DOHH2 (cell line): ENCODE data around the gene CHML.

Experiments used
- H3F3A ChIP-seq: fragments of 200-600 bp; sonication (generic), shearing (Covaris generic); 2 replicates; pipeline ENCODE4 v1.6.0; 2016; ENCODE audit warnings: antibody characterized with exemption, mild to moderate bottlenecking; ENCODE audit not compliant: control insufficient read depth, insufficient read depth
- H3K27ac ChIP-seq: fragments of 200-600 bp; sonication (generic); 2 replicates; pipeline ENCODE4 v1.5.1; 2014; ENCODE audit warnings: low read depth, mild to moderate bottlenecking, low read length, moderate library complexity
- H3K27me3 ChIP-seq: fragments of 200-600 bp; sonication (generic); 2 replicates; pipeline ENCODE4 v1.6.1; 2014; ENCODE audit warnings: mild to moderate bottlenecking, low read length, mixed read lengths; ENCODE audit not compliant: control insufficient read depth
- H3K36me3 ChIP-seq: fragments of 200-600 bp; sonication (generic); 2 replicates; pipeline ENCODE4 v1.6.1; 2014; ENCODE audit warnings: mild to moderate bottlenecking, low read length, moderate library complexity, mixed read lengths; ENCODE audit not compliant: control insufficient read depth
- H3K4me1 ChIP-seq: fragments of 200-600 bp; sonication (generic); 2 replicates; pipeline ENCODE4 v1.6.1; 2014; ENCODE audit warnings: mild to moderate bottlenecking, low read length, mixed read lengths; ENCODE audit not compliant: control insufficient read depth
- H3K4me2 ChIP-seq: fragments of 200-600 bp; sonication (generic); 2 replicates; pipeline ENCODE4 v1.6.0; 2014; ENCODE audit warnings: mild to moderate bottlenecking, low read length, moderate library complexity
- H3K4me3 ChIP-seq: fragments of 200-600 bp; sonication (generic); 2 replicates; pipeline ENCODE4 v1.5.1; 2014; ENCODE audit warnings: mild to moderate bottlenecking, low read length, mixed read lengths
- H3K79me2 ChIP-seq: fragments of 200-600 bp; sonication (generic); 2 replicates; pipeline ENCODE4 v1.6.1; 2014; ENCODE audit warnings: mild to moderate bottlenecking, low read length, mixed read lengths; ENCODE audit not compliant: control insufficient read depth
- H3K9me2 ChIP-seq: fragments of 200-600 bp; sonication (generic); replicated peaks from 2 replicates; pipeline ENCODE4 v1.6.1; 2014; ENCODE audit warnings: mild to moderate bottlenecking, low read length, mixed read lengths; ENCODE audit not compliant: control insufficient read depth
- H3K9me3 ChIP-seq: fragments of 200-600 bp; sonication (generic); 2 replicates; pipeline ENCODE4 v1.6.1; 2014; ENCODE audit warnings: antibody characterized with exemption, low read length, mixed read lengths; ENCODE audit not compliant: control insufficient read depth, insufficient read depth
- H4K20me1 ChIP-seq: fragments of 200-600 bp; sonication (generic); 2 replicates; pipeline ENCODE4 v1.6.0; 2014; ENCODE audit warnings: low read depth, mild to moderate bottlenecking, antibody characterized with exemption, low read length, moderate library complexity; ENCODE audit not compliant: control insufficient read depth, insufficient read depth
- EZH2phosphoT487 ChIP-seq: fragments of 200-600 bp; sonication (generic); IDR thresholded peaks from 2 replicates; pipeline ENCODE4 v1.6.1; 2017; ENCODE audit warnings: borderline replicate concordance, mild to moderate bottlenecking, antibody characterized with exemption, low read length, moderate library complexity, mixed read lengths
- TF ChIP-seq, protein P1 (sequence below): fragments of 200-600 bp; sonication (generic); IDR thresholded peaks from one replicate; pipeline ENCODE4 v1.5.1; 2014; ENCODE audit warnings: antibody characterized with exemption, mild to moderate bottlenecking, low read depth, low read length; ENCODE audit not compliant: poor library complexity, severe bottlenecking

Gene CHML

GRCh38 chr1:241678536-241678935, 38.4 kb upstream of the CHML start:
- H3K4me1 ChIP-seq = peaks cover 4% of the 10 kb centered on the region; the same call in 1 of the 2 replicates
- H3K4me2 ChIP-seq = no peak overlapping the region
- no peak overlapping the region for H3K4me3 ChIP-seq
- no peaks in the 10 kb centered on the region for H3K9me3 ChIP-seq
- no peaks in the 10 kb centered on the region for H3F3A ChIP-seq
- H4K20me1 ChIP-seq = no peaks in the 10 kb centered on the region
- no peak for TF ChIP-seq EZH2phosphoT487
- TF ChIP-seq, protein P1, sequence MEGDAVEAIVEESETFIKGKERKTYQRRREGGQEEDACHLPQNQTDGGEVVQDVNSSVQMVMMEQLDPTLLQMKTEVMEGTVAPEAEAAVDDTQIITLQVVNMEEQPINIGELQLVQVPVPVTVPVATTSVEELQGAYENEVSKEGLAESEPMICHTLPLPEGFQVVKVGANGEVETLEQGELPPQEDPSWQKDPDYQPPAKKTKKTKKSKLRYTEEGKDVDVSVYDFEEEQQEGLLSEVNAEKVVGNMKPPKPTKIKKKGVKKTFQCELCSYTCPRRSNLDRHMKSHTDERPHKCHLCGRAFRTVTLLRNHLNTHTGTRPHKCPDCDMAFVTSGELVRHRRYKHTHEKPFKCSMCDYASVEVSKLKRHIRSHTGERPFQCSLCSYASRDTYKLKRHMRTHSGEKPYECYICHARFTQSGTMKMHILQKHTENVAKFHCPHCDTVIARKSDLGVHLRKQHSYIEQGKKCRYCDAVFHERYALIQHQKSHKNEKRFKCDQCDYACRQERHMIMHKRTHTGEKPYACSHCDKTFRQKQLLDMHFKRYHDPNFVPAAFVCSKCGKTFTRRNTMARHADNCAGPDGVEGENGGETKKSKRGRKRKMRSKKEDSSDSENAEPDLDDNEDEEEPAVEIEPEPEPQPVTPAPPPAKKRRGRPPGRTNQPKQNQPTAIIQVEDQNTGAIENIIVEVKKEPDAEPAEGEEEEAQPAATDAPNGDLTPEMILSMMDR = no peak
- H3K27me3 ChIP-seq = peaks cover 16% of the 10 kb centered on the region
- H3K9me2 ChIP-seq = no peaks in the 10 kb centered on the region
- H3K79me2 ChIP-seq = no peaks in the 10 kb centered on the region
- no peaks in the 10 kb centered on the region for H3K36me3 ChIP-seq
- H3K27ac ChIP-seq = no peak overlapping the region

- no peak overlapping the region for H3K4me3 ChIP-seq
- H3K27ac ChIP-seq = no peak overlapping the region
- H4K20me1 ChIP-seq = no peaks in the 10 kb centered on the region
- no peaks in the 10 kb centered on the region for H3K79me2 ChIP-seq
- H3K36me3 ChIP-seq = no peaks in the 10 kb centered on the region
- TF ChIP-seq, protein P1 = no peak
- no peak for TF ChIP-seq EZH2phosphoT487
- H3K27me3 ChIP-seq = peaks cover 16% of the 10 kb centered on the region
- H3K4me2 ChIP-seq = no peak overlapping the region
- no peaks in the 10 kb centered on the region for H3K9me2 ChIP-seq
- no peaks in the 10 kb centered on the region for H3K9me3 ChIP-seq
- no peaks in the 10 kb centered on the region for H3F3A ChIP-seq
- H3K4me1 ChIP-seq = peaks cover 4% of the 10 kb centered on the region; the same call in 1 of the 2 replicates
Measured at GRCh38 chr1:241677201-241677600, 37.0 kb upstream of the CHML start.

DNA sequence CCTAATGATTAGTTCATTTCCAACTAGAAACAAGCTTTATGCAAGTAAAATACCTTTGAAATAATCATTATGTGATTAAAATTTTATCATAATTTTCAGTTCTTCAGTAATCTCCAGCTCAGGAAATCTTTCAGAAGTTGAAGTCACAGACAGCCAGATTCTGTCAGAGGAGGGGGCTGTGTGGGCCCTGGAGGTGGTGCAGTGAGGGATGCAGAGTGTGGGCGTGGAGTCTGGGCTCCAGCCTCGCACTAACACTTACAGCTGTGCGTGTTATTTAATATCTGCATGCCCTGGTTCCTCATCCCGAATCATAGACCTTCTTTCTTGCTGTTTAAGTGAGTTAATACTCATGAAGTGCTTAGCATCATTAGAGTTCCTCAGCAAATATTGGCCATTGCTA, 35.8 kb upstream of the CHML start:
- Histone ChIP-seq H3K4me1 (peaks cover 4% of the 10 kb centered on the region; the same call in 1 of the 2 replicates), H4K20me1 (no peaks in the 10 kb centered on the region), H3K9me2 (no peaks in the 10 kb centered on the region), H3K4me3 (no peak overlapping the region), H3K9me3 (no peaks in the 10 kb centered on the region), H3K4me2 (no peak overlapping the region), H3K27ac (no peak overlapping the region), H3F3A (no peaks in the 10 kb centered on the region), H3K36me3 (no peaks in the 10 kb centered on the region), H3K27me3 (peaks cover 16% of the 10 kb centered on the region), H3K79me2 (no peaks in the 10 kb centered on the region)
- TF ChIP-seq EZH2phosphoT487 = no peak
- TF ChIP-seq, protein P1 = no peak
